Endodermal cell (in vitro differentiated cells): ENCODE measurements around the gene TTC39C. TPM values are rescaled to one million over a fixed set of nuclear protein-coding genes. Genes with fewer than 3 reads are reported as not detected.
"Not testable (repeated sequence)": the region's sequence is repeated elsewhere in the genome, so short reads cannot be mapped to it uniquely, and the experiment has no call there.

Experiments
- DNase-seq: peaks from one replicate; pipeline ENCODE4 v3.0.0-alpha.2; 2017
- H3K27ac ChIP-seq: 2 replicates; pipeline ENCODE4 v1.5.1; 2013; ENCODE audit warnings: mild to moderate bottlenecking, low read depth, low read length, moderate library complexity
- H3K27me3 ChIP-seq: 2 replicates; pipeline ENCODE4 v1.6.1; 2013; ENCODE audit warnings: mild to moderate bottlenecking, low read length, moderate library complexity; ENCODE audit not compliant: insufficient read depth, control insufficient read depth, poor library complexity, severe bottlenecking
- H3K36me3 ChIP-seq: 2 replicates; pipeline ENCODE4 v1.7.0; 2013; ENCODE audit warnings: mild to moderate bottlenecking, low read length, moderate library complexity; ENCODE audit not compliant: control insufficient read depth, insufficient read depth
- H3K4me1 ChIP-seq: one replicate; pipeline ENCODE4 v1.7.0; 2013; ENCODE audit warnings: low read length; ENCODE audit not compliant: control insufficient read depth, insufficient read depth
- H3K4me3 ChIP-seq: 2 replicates; pipeline ENCODE4 v1.5.1; 2013; ENCODE audit warnings: mild to moderate bottlenecking, low read length, moderate library complexity
- H3K9ac ChIP-seq: 2 replicates; pipeline ENCODE4 v1.6.1; 2013; ENCODE audit warnings: mild to moderate bottlenecking, low read length, moderate library complexity; ENCODE audit not compliant: poor library complexity, severe bottlenecking; ENCODE audit errors: extremely low read depth
- H3K9me3 ChIP-seq: 2 replicates; pipeline ENCODE4 v1.6.1; 2013; ENCODE audit warnings: mild to moderate bottlenecking, low read length, moderate library complexity; ENCODE audit not compliant: control insufficient read depth
- H3K27ac Mint-ChIP-seq: 2 replicates; pipeline ENCODE4 v1.8.0; 2020; ENCODE audit warnings: mixed read lengths
- H3K27me3 Mint-ChIP-seq: 2 replicates; pipeline ENCODE4 v1.8.0; 2021; ENCODE audit warnings: mild to moderate bottlenecking, mixed read lengths; ENCODE audit not compliant: insufficient read depth
- H3K36me3 Mint-ChIP-seq: 2 replicates; pipeline ENCODE4 v1.8.0; 2020; ENCODE audit warnings: low read depth, mixed read lengths
- H3K4me1 Mint-ChIP-seq: 2 replicates; pipeline ENCODE4 v1.8.0; 2020; ENCODE audit warnings: mixed read lengths
- H3K4me3 Mint-ChIP-seq: 2 replicates; pipeline ENCODE4 v1.8.0; 2020; ENCODE audit warnings: mild to moderate bottlenecking, moderate library complexity, mixed read lengths
- H3K9me3 Mint-ChIP-seq: 2 replicates; pipeline ENCODE4 v1.8.0; 2020; ENCODE audit warnings: mild to moderate bottlenecking, mixed read lengths
- CTCF ChIP-seq: fragments of 200-600 bp; sonication (generic); conservative IDR thresholded peaks from 2 replicates; pipeline ENCODE4 v1.5.0; 2021; ENCODE audit warnings: antibody characterized with exemption, mild to moderate bottlenecking
- WGBS, 2 experiments: methylation state at CpG; one replicate each; pipeline versions ENCODE4 v1.1.5 to v1.1.7; 2013; ENCODE audit warnings: missing lambda C conversion rate in 2 of 2, mixed read lengths in 1 of 2; ENCODE audit not compliant: insufficient coverage in 1 of 2, insufficient read length in 1 of 2; 5-methylcytosine and 5-hydroxymethylcytosine counted together
- total RNA-seq, 2 donors: library from RNA; stranded (reverse); fragmentation: NEBNext Ultra II Directional in 1 of 2; extraction: Animal tissue kit (Norgen Biotek cat#: 25700) in 1 of 2; gene quantifications; 2 replicates in 1 of 2; 3 replicates in 1 of 2; pipeline ENCODE4 v1.2.1, GENCODE V29; 2021

Gene TTC39C
- total RNA-seq, 2 donors from 2014 or later, result 14.0 to 19.7 TPM

- no CpG with 5 or more reads among the region's 1 CpG for WGBS, 2 experiments
- H3K4me1 Mint-ChIP-seq, result peaks cover 13% of the 10 kb centered on the region
- H3K27ac Mint-ChIP-seq, result no peak overlapping the region
- no peak for DNase-seq
- H3K4me3 ChIP-seq, result no peak overlapping the region
- no peak overlapping the region for H3K9ac ChIP-seq
- H3K9me3 Mint-ChIP-seq, result peaks cover 4% of the 10 kb centered on the region
- no peaks in the 10 kb centered on the region for H3K27me3 Mint-ChIP-seq
- no peaks in the 10 kb centered on the region for H3K4me1 ChIP-seq
- H3K36me3 Mint-ChIP-seq, result no peaks in the 10 kb centered on the region
- TF ChIP-seq CTCF, result no peak
- H3K27me3 ChIP-seq, result no peaks in the 10 kb centered on the region
- H3K27ac ChIP-seq, result no peak overlapping the region
- H3K9me3 ChIP-seq, result no peaks in the 10 kb centered on the region
- H3K36me3 ChIP-seq, result no peaks in the 10 kb centered on the region
- H3K4me3 Mint-ChIP-seq, result no peak overlapping the region
Measured at GRCh38 chr18:24057804-24058203, 43.2 kb downstream of the TTC39C start.

GRCh38 chr18:24059385-24059784 lies 44.8 kb downstream of the TTC39C start:
- H3K36me3 Mint-ChIP-seq, H3K27ac ChIP-seq, H3K27ac Mint-ChIP-seq, H3K27me3 ChIP-seq, H3K9me3 Mint-ChIP-seq, H3K4me3 Mint-ChIP-seq, H3K27me3 Mint-ChIP-seq, H3K4me1 ChIP-seq, H3K9ac ChIP-seq, DNase-seq, H3K9me3 ChIP-seq, H3K4me3 ChIP-seq, H3K36me3 ChIP-seq: not testable (repeated sequence)
- H3K4me1 Mint-ChIP-seq, result peaks cover 13% of the 10 kb centered on the region
- WGBS, 2 experiments, result 96 to 100% methylated on average over 2 to 4 of the region's 4 CpGs

DNA sequence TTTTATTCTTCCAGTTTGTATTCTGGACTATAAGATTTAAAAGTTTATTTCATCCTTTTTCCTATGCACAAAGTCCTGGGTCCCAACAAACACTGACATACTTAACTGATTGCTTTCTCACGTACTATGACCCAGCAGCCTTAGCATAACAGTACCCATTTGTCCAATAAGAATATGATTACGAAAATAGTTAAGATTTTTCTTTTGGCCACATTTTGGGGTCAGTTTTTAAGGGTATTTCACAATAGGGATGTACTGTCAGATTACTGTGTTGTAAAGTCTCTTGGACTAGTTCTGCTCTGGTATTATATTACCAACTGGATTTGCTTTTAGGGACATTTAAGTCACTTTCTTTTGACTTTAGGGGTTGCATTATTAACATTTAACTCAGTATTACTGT lies 46.1 kb downstream of the TTC39C start:
- no peak overlapping the region for H3K27ac ChIP-seq
- Mint-ChIP-seq H3K27me3 (no peaks in the 10 kb centered on the region), H3K4me3 (no peak overlapping the region), H3K36me3 (no peaks in the 10 kb centered on the region), H3K9me3 (peaks cover 4% of the 10 kb centered on the region), H3K4me1 (peaks cover 6% of the 10 kb centered on the region), H3K27ac (no peak overlapping the region)
- DNase-seq, result no peak
- H3K9ac ChIP-seq, result no peak overlapping the region
- H3K4me3 ChIP-seq, result no peak overlapping the region
- TF ChIP-seq CTCF, result no peak
- H3K9me3 ChIP-seq, result no peaks in the 10 kb centered on the region
- no peaks in the 10 kb centered on the region for H3K36me3 ChIP-seq
- WGBS, 2 experiments, result 95% methylated on average over 2 of the region's 2 CpGs; no CpG with 5 or more reads in 1 of the 2 experiments
- H3K4me1 ChIP-seq, result no peaks in the 10 kb centered on the region
- H3K27me3 ChIP-seq, result no peaks in the 10 kb centered on the region

- no peaks in the 10 kb centered on the region for H3K9me3 Mint-ChIP-seq
- no peak overlapping the region for H3K4me3 ChIP-seq
- H3K27ac ChIP-seq, result no peak overlapping the region
- H3K9me3 ChIP-seq, result no peaks in the 10 kb centered on the region
- H3K36me3 Mint-ChIP-seq, result no peaks in the 10 kb centered on the region
- H3K27ac Mint-ChIP-seq, result no peak overlapping the region
- DNase-seq, result no peak
- H3K27me3 Mint-ChIP-seq, result no peaks in the 10 kb centered on the region
- no peaks in the 10 kb centered on the region for H3K4me1 Mint-ChIP-seq
- H3K27me3 ChIP-seq, result no peaks in the 10 kb centered on the region
- no peaks in the 10 kb centered on the region for H3K4me1 ChIP-seq
- H3K4me3 Mint-ChIP-seq, result no peak overlapping the region
- H3K36me3 ChIP-seq, result no peaks in the 10 kb centered on the region
- H3K9ac ChIP-seq, result no peak overlapping the region
- 90 to 94% methylated on average over 2 to 4 of the region's 4 CpGs for WGBS, 2 experiments
- no peak for TF ChIP-seq CTCF
Measured at GRCh38 chr18:24063121-24063731, 48.7 kb downstream of the TTC39C start.
